Measurements from ENCODE around the gene HELQ. TPM values are rescaled to one million over a fixed set of nuclear protein-coding genes. Genes with fewer than 3 reads are reported as not detected.

Gene HELQ
- total and polyA plus RNA-seq, 10 of the 15 experiments (the other 5 are each of a cell fraction or from before 2014, with no cell fraction given) = 4.5 to 13.3 (median 10.6) TPM

- TF ChIP-seq IKZF2 (IDR thresholded peaks at IDR 0.05) = no peak
These were observed 520 bp upstream of the HELQ start (continued) for GRCh38 chr4:83456184-83456501.

- Histone ChIP-seq H3K27ac (ENCODE audit: control insufficient read depth, insufficient read depth) (peak overlapping the region; percentile 99), H3K4me1 (ENCODE audit: control insufficient read depth, insufficient read depth, low read length) (no peaks in the 10 kb centered on the region), H2AFZ (ENCODE audit: control insufficient read depth, low read depth, low read length) (peak overlapping the region; percentile 93; the same call in 1 of the 2 replicates), H3K36me3 (ENCODE audit: control insufficient read depth in 2 of 2, insufficient read depth in 2 of 2, low read length in 1 of 2) (peaks cover 0 to 19% of the 10 kb centered on the region in 2 experiments; a peak in 3 of 4 replicates), H3K9me3 (replicated peaks; ENCODE audit: control insufficient read depth, insufficient read depth, low read length) (no peaks in the 10 kb centered on the region), H3K79me2 (ENCODE audit: control insufficient read depth, insufficient read depth, low read length) (peaks cover 48% of the 10 kb centered on the region), H4K20me1 (ENCODE audit: control insufficient read depth, insufficient read depth) (no peaks in the 10 kb centered on the region), H3K4me2 (ENCODE audit: control insufficient read depth, insufficient read depth) (peak overlapping the region; percentile 89), H3K9ac (ENCODE audit: control insufficient read depth, insufficient read depth, low read length) (peak overlapping the region; percentile 97), H3K27me3 (replicated peaks in 1 of 2; ENCODE audit: control insufficient read depth in 2 of 2, insufficient read depth in 2 of 2, low read length in 1 of 2) (no peaks in the 10 kb centered on the region), H3K4me3 (peak overlapping the region; percentile 84)
- in situ Hi-C loops (cut with MboI) = no loop called here
- ATAC-seq (no peak), DNase-seq (ENCODE audit: low read depth, low spot score) (no peak), FAIRE-seq (no peak)
- RAD21 ChIA-PET (ENCODE audit: unreplicated experiment) = no interaction called here
- SMC1A ChIA-PET (ENCODE audit: uncharacterized antibody, unreplicated experiment) = interaction anchor here (0.9 to 1.7 kb wide), 3 partner anchors 9 to 29 kb away, joined by 3 to 6 read pairs (median 4); no protein-coding TSS in a partner anchor
- WGBS (ENCODE audit: insufficient coverage, insufficient replicate concordance, low lambda C conversion rate, missing lambda C conversion rate) = 37% methylated on average over 6 of the region's 6 CpGs
- CTCF ChIA-PET = interaction anchor here (1.1 to 1.7 kb wide), 6 partner anchors 9 to 555 kb away, joined by 3 to 7 read pairs (median 4); partner anchors contain the start of genes COPS4, COQ2 and THAP9
- intact Hi-C loops (cut with micrococcal nuclease; ENCODE audit: unreplicated experiment) = loop anchor here (5.0 to 10.0 kb wide), 3 partner anchors 172 to 562 kb away; partner anchors contain the start of genes COPS4, COQ2 and SEC31A
- BruUV-seq (replicated peaks) = no TSS peak
- POLR2A ChIA-PET = interaction anchor here (0.7 to 1.4 kb wide), 3 partner anchors 29 to 416 kb away, joined by 3 to 4 read pairs (median 4); no protein-coding TSS in a partner anchor
- TF ChIP-seq ATF3 (IDR thresholded peaks at IDR 0.05; ENCODE audit: borderline replicate concordance, extremely low read depth, low read depth, low read length) (no peak), PAX8 (IDR thresholded peaks at IDR 0.05) (no peak), ATF7 (IDR thresholded peaks at IDR 0.05; ENCODE audit: low read depth) (no peak), GABPA (IDR thresholded peaks at IDR 0.05; ENCODE audit: low read depth) (no peak), CBX3 (IDR thresholded peaks at IDR 0.05; ENCODE audit: borderline replicate concordance, low read depth) (no peak), STAT3 (IDR thresholded peaks at IDR 0.05; ENCODE audit: low read depth, low read length) (no peak), SREBF1 (IDR thresholded peaks at IDR 0.05; ENCODE audit: low read length) (no peak), ZBED1 (IDR thresholded peaks at IDR 0.05; ENCODE audit: borderline replicate concordance) (no peak), RCOR1 (conservative IDR thresholded peaks at IDR 0.05; ENCODE audit: low read depth, low read length) (no peak)
These were observed 937 bp downstream of the HELQ start for GRCh38 chr4:83454686-83455085.
